GM23338 (cell line): Measurements from ENCODE around the gene PRDM7. TPM values are rescaled to one million over a fixed set of nuclear protein-coding genes. Genes with fewer than 3 reads are reported as not detected.

Experiments used
- ATAC-seq: fragments of 200-7000 bp; cut with Tn5 transposase; 3 replicates; pipeline ENCODE4 v1.9.1; 2020
- DNase-seq: peaks from one replicate; pipeline ENCODE4 v3.0.0-alpha.2; 2015; ENCODE audit warnings: low spot score
- H2AFZ ChIP-seq: fragments of 200-600 bp; sonication (generic); 2 replicates; pipeline ENCODE4 v1.8.0; 2016; ENCODE audit warnings: antibody characterized with exemption, mild to moderate bottlenecking, moderate library complexity
- H3F3A ChIP-seq: fragments of 200-600 bp; sonication (generic); replicated peaks from 2 replicates; pipeline ENCODE4 v1.8.0; 2017; ENCODE audit warnings: antibody characterized with exemption, mixed run types, low read depth
- H3K27ac ChIP-seq: fragments of 200-600 bp; sonication (generic); 2 replicates; pipeline ENCODE4 v1.6.1; 2016; ENCODE audit warnings: low read depth
- H3K27me3 ChIP-seq: fragments of 200-600 bp; sonication (generic); 2 replicates; pipeline ENCODE4 v1.8.0; 2016; ENCODE audit warnings: mild to moderate bottlenecking, mixed run types, moderate library complexity; ENCODE audit not compliant: insufficient read depth
- H3K36me3 ChIP-seq: fragments of 200-600 bp; sonication (generic); 2 replicates; pipeline ENCODE4 v1.8.0; 2016; ENCODE audit warnings: mild to moderate bottlenecking; ENCODE audit not compliant: insufficient read depth
- H3K4me1 ChIP-seq: fragments of 200-600 bp; sonication (generic); 2 replicates; pipeline ENCODE4 v1.8.0; 2016; ENCODE audit warnings: mild to moderate bottlenecking, moderate library complexity; ENCODE audit not compliant: insufficient read depth
- H3K4me2 ChIP-seq: fragments of 200-600 bp; sonication (generic); 2 replicates; pipeline ENCODE4 v1.7.1; 2017; ENCODE audit warnings: mixed run types
- H3K4me3 ChIP-seq: fragments of 200-600 bp; sonication (generic); 2 replicates; pipeline ENCODE4 v1.6.1; 2016; ENCODE audit warnings: mixed run types
- H3K79me2 ChIP-seq: fragments of 200-600 bp; sonication (generic); replicated peaks from 2 replicates; pipeline ENCODE4 v1.8.0; 2017; ENCODE audit warnings: mild to moderate bottlenecking; ENCODE audit not compliant: insufficient read depth
- H3K9me2 ChIP-seq: fragments of 200-600 bp; sonication (generic); 2 replicates; pipeline ENCODE4 v1.8.0; 2017; ENCODE audit not compliant: insufficient read depth
- H4K20me1 ChIP-seq: fragments of 200-600 bp; sonication (generic); replicated peaks from 2 replicates; pipeline ENCODE4 v1.8.0; 2017; ENCODE audit warnings: mild to moderate bottlenecking; ENCODE audit not compliant: insufficient read depth
- H3K27ac Mint-ChIP-seq: 2 replicates; pipeline ENCODE4 v1.8.0; 2020; ENCODE audit warnings: inconsistent platforms, mild to moderate bottlenecking, moderate library complexity, mixed read lengths
- H3K27me3 Mint-ChIP-seq: 3 replicates; pipeline ENCODE4 v1.8.0; 2022; ENCODE audit warnings: low read depth, mild to moderate bottlenecking, moderate library complexity, mixed read lengths, inconsistent platforms; ENCODE audit not compliant: insufficient read depth, poor library complexity
- H3K36me3 Mint-ChIP-seq: 3 replicates; pipeline ENCODE4 v1.8.0; 2021; ENCODE audit warnings: low read depth, mild to moderate bottlenecking, inconsistent platforms, moderate library complexity, mixed read lengths
- H3K4me1 Mint-ChIP-seq: 3 replicates; pipeline ENCODE4 v1.8.0; 2020; ENCODE audit warnings: mild to moderate bottlenecking, inconsistent platforms, mixed read lengths
- H3K4me3 Mint-ChIP-seq: 3 replicates; pipeline ENCODE4 v1.8.0; 2021; ENCODE audit warnings: moderate library complexity, mild to moderate bottlenecking, inconsistent platforms, mixed read lengths
- H3K9me3 Mint-ChIP-seq: 3 replicates; pipeline ENCODE4 v1.8.0; 2020; ENCODE audit warnings: moderate library complexity, mild to moderate bottlenecking, inconsistent platforms, mixed read lengths
- CREB1 ChIP-seq: fragments of 250-450 bp; sonication (Bioruptor Pico); IDR thresholded peaks from 2 replicates; pipeline ENCODE4 v1.5.0; 2020; ENCODE audit warnings: low read depth, mild to moderate bottlenecking, moderate library complexity
- EZH2 ChIP-seq: fragments of 200-600 bp; sonication (generic); IDR thresholded peaks from one replicate; pipeline ENCODE4 v1.8.0; 2017; ENCODE audit warnings: antibody characterized with exemption, mild to moderate bottlenecking, low read depth; ENCODE audit not compliant: unreplicated experiment
- EZH2phosphoT487 ChIP-seq: fragments of 200-600 bp; sonication (generic); IDR thresholded peaks from one replicate; pipeline ENCODE4 v1.8.1; 2018; ENCODE audit warnings: antibody characterized with exemption; ENCODE audit not compliant: unreplicated experiment
- JUNB ChIP-seq: IDR thresholded peaks from one replicate; pipeline ENCODE4 v1.6.1; 2016; ENCODE audit warnings: antibody characterized with exemption; ENCODE audit not compliant: unreplicated experiment
- NANOG ChIP-seq: IDR thresholded peaks from 2 replicates; pipeline ENCODE4 v1.6.1; 2016; ENCODE audit warnings: antibody characterized with exemption, borderline replicate concordance
- ZNF114 ChIP-seq: fragments of 250-450 bp; sonication (Bioruptor Pico); IDR thresholded peaks from 2 replicates; pipeline ENCODE4 v1.5.0; 2020; ENCODE audit warnings: mild to moderate bottlenecking, moderate library complexity
- ZNF331 ChIP-seq: fragments of 250-450 bp; sonication (Bioruptor Pico); IDR thresholded peaks from 2 replicates; pipeline ENCODE4 v1.5.0; 2020; ENCODE audit warnings: low read depth, mild to moderate bottlenecking, moderate library complexity
- polyA plus RNA-seq: library from polyadenylated mRNA; unstranded; fragments of >200 nt; fragmentation: Nextera tagmentation; extraction: Ambion mirVana; gene quantifications from 2 replicates; pipeline ENCODE4 v1.2.1, GENCODE V29; 2016
- total RNA-seq: library from RNA; depleted of rRNA; stranded (reverse); fragments of >200 nt; shearing (Covaris generic); gene quantifications from 2 replicates; pipeline ENCODE4 v1.2.3, GENCODE V29; 2014
- TF ChIP-seq, protein P1 (sequence below): IDR thresholded peaks from one replicate; pipeline ENCODE4 v1.6.1; 2018; ENCODE audit warnings: antibody characterized with exemption; ENCODE audit not compliant: unreplicated experiment
- TF ChIP-seq, protein P2 (sequence below), 2 experiments: fragments of 200-600 bp in 1 of 2; sonication (generic) in 1 of 2; conservative IDR thresholded peaks; 2 replicates each; pipeline versions ENCODE4 v1.5.1 to v1.6.1; 2016 to 2017; ENCODE audit warnings: antibody characterized with exemption in 2 of 2, low read depth in 2 of 2, mild to moderate bottlenecking in 2 of 2, moderate library complexity in 1 of 2

The PRDM7 gene
- total and polyA plus RNA-seq, 2 experiments from 2014 or later = 0.08 TPM; not detected in 1

DNA sequence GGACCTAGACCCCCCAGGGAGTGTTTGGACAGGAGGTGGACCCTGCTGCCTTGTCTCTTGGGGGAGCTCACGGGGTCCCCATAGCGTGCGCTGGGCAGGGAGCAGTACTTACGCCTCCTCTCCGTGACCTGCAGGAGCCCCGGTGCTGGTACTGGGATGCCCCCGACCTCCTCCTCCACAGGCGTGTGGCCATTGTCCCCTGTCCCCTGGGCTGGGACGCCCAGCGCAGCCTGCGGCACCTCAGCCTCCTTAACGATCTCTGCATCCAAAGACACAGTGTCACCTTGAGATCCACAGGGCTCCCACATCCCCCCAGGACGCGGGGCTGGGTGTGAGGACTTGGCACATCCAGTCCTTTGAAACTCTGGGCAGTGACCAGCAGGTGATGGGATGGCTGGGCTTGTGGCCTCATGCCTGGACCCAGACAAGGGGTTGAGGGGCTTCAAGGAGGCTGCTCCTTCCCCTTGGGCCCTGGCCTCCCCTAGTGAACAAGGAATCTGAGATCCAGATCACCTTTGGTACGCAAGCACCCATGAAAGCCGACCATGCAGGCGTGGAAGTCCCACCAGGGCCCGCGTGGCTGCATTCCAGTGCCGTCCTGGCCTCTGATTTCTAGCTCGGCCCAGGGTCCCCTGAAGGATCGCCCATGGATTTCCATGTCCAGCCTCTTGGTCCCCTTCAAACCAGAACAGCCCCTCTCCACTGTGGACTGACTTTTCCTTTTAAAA, 67.8 kb downstream of the PRDM7 start (continued):
- TF ChIP-seq ZNF114 (no peak), EZH2phosphoT487 (no peak), NANOG (no peak)
- TF ChIP-seq, protein P1, sequence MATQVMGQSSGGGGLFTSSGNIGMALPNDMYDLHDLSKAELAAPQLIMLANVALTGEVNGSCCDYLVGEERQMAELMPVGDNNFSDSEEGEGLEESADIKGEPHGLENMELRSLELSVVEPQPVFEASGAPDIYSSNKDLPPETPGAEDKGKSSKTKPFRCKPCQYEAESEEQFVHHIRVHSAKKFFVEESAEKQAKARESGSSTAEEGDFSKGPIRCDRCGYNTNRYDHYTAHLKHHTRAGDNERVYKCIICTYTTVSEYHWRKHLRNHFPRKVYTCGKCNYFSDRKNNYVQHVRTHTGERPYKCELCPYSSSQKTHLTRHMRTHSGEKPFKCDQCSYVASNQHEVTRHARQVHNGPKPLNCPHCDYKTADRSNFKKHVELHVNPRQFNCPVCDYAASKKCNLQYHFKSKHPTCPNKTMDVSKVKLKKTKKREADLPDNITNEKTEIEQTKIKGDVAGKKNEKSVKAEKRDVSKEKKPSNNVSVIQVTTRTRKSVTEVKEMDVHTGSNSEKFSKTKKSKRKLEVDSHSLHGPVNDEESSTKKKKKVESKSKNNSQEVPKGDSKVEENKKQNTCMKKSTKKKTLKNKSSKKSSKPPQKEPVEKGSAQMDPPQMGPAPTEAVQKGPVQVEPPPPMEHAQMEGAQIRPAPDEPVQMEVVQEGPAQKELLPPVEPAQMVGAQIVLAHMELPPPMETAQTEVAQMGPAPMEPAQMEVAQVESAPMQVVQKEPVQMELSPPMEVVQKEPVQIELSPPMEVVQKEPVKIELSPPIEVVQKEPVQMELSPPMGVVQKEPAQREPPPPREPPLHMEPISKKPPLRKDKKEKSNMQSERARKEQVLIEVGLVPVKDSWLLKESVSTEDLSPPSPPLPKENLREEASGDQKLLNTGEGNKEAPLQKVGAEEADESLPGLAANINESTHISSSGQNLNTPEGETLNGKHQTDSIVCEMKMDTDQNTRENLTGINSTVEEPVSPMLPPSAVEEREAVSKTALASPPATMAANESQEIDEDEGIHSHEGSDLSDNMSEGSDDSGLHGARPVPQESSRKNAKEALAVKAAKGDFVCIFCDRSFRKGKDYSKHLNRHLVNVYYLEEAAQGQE = no peak
- TF ChIP-seq, protein P2, sequence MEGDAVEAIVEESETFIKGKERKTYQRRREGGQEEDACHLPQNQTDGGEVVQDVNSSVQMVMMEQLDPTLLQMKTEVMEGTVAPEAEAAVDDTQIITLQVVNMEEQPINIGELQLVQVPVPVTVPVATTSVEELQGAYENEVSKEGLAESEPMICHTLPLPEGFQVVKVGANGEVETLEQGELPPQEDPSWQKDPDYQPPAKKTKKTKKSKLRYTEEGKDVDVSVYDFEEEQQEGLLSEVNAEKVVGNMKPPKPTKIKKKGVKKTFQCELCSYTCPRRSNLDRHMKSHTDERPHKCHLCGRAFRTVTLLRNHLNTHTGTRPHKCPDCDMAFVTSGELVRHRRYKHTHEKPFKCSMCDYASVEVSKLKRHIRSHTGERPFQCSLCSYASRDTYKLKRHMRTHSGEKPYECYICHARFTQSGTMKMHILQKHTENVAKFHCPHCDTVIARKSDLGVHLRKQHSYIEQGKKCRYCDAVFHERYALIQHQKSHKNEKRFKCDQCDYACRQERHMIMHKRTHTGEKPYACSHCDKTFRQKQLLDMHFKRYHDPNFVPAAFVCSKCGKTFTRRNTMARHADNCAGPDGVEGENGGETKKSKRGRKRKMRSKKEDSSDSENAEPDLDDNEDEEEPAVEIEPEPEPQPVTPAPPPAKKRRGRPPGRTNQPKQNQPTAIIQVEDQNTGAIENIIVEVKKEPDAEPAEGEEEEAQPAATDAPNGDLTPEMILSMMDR (conservative IDR thresholded peaks at IDR 0.05; ENCODE audit: low read depth in 2 of 2) = no peak

DNA sequence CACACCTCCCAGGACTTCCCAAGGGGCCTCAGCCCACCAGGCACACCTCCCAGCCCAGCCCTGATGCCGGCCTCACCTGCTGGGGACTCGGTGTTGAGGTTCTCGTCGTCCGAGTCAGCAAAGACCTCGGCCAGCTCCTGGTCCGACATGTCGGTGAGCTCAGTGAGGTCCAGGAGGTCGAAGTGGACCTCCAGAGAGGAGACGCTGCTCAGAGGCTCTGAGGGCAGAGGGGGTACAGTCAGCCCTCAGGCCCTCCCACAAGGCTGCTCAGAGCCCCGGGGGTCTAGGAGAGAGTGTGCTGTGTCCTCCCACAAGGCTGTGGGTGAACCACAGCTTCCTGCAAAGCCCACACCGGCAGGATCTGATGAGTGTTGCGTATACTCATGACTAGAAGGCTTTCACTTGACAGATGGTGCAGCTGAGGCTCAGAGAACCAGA, 68.4 kb downstream of the PRDM7 start:
- peaks cover 18% of the 10 kb centered on the region for H3K27me3 Mint-ChIP-seq
- no peaks in the 10 kb centered on the region for H3K9me2 ChIP-seq
- no peaks in the 10 kb centered on the region for H4K20me1 ChIP-seq
- H3K4me3 Mint-ChIP-seq = no peak overlapping the region
- no peaks in the 10 kb centered on the region; the same call in 1 of the 3 replicates for H3K4me1 Mint-ChIP-seq
- H3K79me2 ChIP-seq = no peaks in the 10 kb centered on the region
- no peaks in the 10 kb centered on the region for H3K27me3 ChIP-seq
- H3K4me1 ChIP-seq = no peaks in the 10 kb centered on the region
- no peaks in the 10 kb centered on the region; the same call in 2 of the 3 replicates for H3K9me3 Mint-ChIP-seq
- H3F3A ChIP-seq = 0 out of 2 replicates have a peak, but pooled peaks cover 6% of the 10 kb centered on the region
- no peak for ATAC-seq
- no peaks in the 10 kb centered on the region for H3K36me3 ChIP-seq
- peaks cover 9% of the 10 kb centered on the region for H3K36me3 Mint-ChIP-seq
- H3K27ac ChIP-seq = no peak overlapping the region
- H3K4me3 ChIP-seq = no peak overlapping the region
- H3K27ac Mint-ChIP-seq = no peak overlapping the region
- H2AFZ ChIP-seq = no peak overlapping the region
- DNase-seq = no peak
- no peak overlapping the region for H3K4me2 ChIP-seq
- TF ChIP-seq EZH2 (no peak), ZNF331 (CRISPR knock-in tag) (no peak), CREB1 (CRISPR knock-in tag) (no peak), JUNB (no peak)
- TF ChIP-seq, protein P1 = no peak
